GM12878 (cell line): Measurements from ENCODE around the gene LHCGR.

Experiments used
- ASH2L ChIP-seq: fragments of 300-600, 200-600 bp; sonication (generic); IDR thresholded peaks from 2 replicates; pipeline ENCODE4 v1.6.1; 2017; ENCODE audit warnings: low read depth, mild to moderate bottlenecking, borderline replicate concordance
- GATAD2B ChIP-seq: fragments of 450-650 bp; conservative IDR thresholded peaks from 2 replicates; pipeline ENCODE4 v1.6.1; 2017; ENCODE audit warnings: low read depth, mild to moderate bottlenecking, moderate library complexity
- MTA2 ChIP-seq: fragments of 450-650 bp; IDR thresholded peaks from 2 replicates; pipeline ENCODE4 v1.6.1; 2016; ENCODE audit warnings: low read depth, mild to moderate bottlenecking, moderate library complexity
- POLR2AphosphoS2 ChIP-seq: IDR thresholded peaks from 2 replicates; pipeline ENCODE4 v1.6.1; 2011; ENCODE audit warnings: low read depth, mild to moderate bottlenecking, low read length, improper control_type of control experiment, moderate library complexity
- RFX5 ChIP-seq: IDR thresholded peaks from 2 replicates; pipeline ENCODE4 v1.6.1; 2011; ENCODE audit warnings: low read depth, low read length, improper control_type of control experiment
- SUPT20H ChIP-seq: IDR thresholded peaks from 2 replicates; pipeline ENCODE4 v1.6.1; 2011; ENCODE audit warnings: low read depth, mild to moderate bottlenecking, low read length, moderate library complexity, borderline replicate concordance; ENCODE audit not compliant: control insufficient read depth
- YY1 ChIP-seq: IDR thresholded peaks from 2 replicates; pipeline ENCODE4 v1.6.1; 2011; ENCODE audit warnings: low read depth, mild to moderate bottlenecking, low read length
- TF ChIP-seq, protein P1 (sequence below), 3 experiments: IDR thresholded peaks in 2 of 3; conservative IDR thresholded peaks in 1 of 3; 2 replicates each; pipeline ENCODE4 v1.5.1; 2011; ENCODE audit warnings: low read depth in 3 of 3, low read length in 3 of 3, mild to moderate bottlenecking in 3 of 3, control low read depth in 2 of 3, moderate library complexity in 2 of 3, inconsistent platforms in 1 of 3, mixed read lengths in 1 of 3; ENCODE audit not compliant: control insufficient read depth in 2 of 3, insufficient read depth in 1 of 3; ENCODE audit errors: extremely low read depth in 1 of 3
- TF ChIP-seq, protein P2 (sequence below): IDR thresholded peaks from 2 replicates; pipeline ENCODE4 v1.6.1; 2012; ENCODE audit warnings: mild to moderate bottlenecking, low read depth, low read length
- TF ChIP-seq, protein P3 (sequence below): fragments of 450-650 bp; IDR thresholded peaks from 2 replicates; pipeline ENCODE4 v1.6.1; 2017; ENCODE audit warnings: borderline replicate concordance

DNA sequence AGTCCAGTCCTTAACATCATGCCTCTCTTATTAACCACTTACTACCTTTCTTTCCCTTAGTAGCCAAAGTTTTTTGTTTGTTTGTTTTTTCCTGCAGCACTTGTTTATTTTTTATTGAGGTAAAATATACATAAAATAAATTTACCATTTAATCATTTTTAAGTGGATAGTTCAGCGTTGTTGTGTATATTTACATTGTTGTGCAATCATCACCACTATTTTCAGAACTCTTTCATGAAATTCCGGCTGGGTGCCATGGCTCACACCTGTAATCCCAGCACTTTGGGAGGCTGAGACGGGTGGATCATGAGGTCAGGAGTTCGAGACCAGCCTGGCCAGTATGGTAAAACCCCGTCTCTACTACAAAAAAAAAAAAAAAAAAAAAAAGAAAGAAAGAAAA lies 38.1 kb upstream of the LHCGR start:
- no peak for TF ChIP-seq GATAD2B
- no peak for TF ChIP-seq RFX5
- TF ChIP-seq, protein P1, sequence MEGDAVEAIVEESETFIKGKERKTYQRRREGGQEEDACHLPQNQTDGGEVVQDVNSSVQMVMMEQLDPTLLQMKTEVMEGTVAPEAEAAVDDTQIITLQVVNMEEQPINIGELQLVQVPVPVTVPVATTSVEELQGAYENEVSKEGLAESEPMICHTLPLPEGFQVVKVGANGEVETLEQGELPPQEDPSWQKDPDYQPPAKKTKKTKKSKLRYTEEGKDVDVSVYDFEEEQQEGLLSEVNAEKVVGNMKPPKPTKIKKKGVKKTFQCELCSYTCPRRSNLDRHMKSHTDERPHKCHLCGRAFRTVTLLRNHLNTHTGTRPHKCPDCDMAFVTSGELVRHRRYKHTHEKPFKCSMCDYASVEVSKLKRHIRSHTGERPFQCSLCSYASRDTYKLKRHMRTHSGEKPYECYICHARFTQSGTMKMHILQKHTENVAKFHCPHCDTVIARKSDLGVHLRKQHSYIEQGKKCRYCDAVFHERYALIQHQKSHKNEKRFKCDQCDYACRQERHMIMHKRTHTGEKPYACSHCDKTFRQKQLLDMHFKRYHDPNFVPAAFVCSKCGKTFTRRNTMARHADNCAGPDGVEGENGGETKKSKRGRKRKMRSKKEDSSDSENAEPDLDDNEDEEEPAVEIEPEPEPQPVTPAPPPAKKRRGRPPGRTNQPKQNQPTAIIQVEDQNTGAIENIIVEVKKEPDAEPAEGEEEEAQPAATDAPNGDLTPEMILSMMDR (IDR thresholded peaks at IDR 0.05 in 2 of 3, conservative IDR thresholded peaks at IDR 0.05 in 1 of 3; ENCODE audit: control insufficient read depth in 2 of 3, extremely low read depth in 1 of 3, insufficient read depth in 1 of 3, low read depth in 3 of 3, low read length in 3 of 3): no peak
- TF ChIP-seq ASH2L: no peak
- TF ChIP-seq POLR2AphosphoS2: no peak
- no peak for TF ChIP-seq YY1
- TF ChIP-seq SUPT20H: no peak
- no peak for TF ChIP-seq MTA2
- TF ChIP-seq, protein P2, sequence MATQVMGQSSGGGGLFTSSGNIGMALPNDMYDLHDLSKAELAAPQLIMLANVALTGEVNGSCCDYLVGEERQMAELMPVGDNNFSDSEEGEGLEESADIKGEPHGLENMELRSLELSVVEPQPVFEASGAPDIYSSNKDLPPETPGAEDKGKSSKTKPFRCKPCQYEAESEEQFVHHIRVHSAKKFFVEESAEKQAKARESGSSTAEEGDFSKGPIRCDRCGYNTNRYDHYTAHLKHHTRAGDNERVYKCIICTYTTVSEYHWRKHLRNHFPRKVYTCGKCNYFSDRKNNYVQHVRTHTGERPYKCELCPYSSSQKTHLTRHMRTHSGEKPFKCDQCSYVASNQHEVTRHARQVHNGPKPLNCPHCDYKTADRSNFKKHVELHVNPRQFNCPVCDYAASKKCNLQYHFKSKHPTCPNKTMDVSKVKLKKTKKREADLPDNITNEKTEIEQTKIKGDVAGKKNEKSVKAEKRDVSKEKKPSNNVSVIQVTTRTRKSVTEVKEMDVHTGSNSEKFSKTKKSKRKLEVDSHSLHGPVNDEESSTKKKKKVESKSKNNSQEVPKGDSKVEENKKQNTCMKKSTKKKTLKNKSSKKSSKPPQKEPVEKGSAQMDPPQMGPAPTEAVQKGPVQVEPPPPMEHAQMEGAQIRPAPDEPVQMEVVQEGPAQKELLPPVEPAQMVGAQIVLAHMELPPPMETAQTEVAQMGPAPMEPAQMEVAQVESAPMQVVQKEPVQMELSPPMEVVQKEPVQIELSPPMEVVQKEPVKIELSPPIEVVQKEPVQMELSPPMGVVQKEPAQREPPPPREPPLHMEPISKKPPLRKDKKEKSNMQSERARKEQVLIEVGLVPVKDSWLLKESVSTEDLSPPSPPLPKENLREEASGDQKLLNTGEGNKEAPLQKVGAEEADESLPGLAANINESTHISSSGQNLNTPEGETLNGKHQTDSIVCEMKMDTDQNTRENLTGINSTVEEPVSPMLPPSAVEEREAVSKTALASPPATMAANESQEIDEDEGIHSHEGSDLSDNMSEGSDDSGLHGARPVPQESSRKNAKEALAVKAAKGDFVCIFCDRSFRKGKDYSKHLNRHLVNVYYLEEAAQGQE: no peak
- TF ChIP-seq, protein P3, sequence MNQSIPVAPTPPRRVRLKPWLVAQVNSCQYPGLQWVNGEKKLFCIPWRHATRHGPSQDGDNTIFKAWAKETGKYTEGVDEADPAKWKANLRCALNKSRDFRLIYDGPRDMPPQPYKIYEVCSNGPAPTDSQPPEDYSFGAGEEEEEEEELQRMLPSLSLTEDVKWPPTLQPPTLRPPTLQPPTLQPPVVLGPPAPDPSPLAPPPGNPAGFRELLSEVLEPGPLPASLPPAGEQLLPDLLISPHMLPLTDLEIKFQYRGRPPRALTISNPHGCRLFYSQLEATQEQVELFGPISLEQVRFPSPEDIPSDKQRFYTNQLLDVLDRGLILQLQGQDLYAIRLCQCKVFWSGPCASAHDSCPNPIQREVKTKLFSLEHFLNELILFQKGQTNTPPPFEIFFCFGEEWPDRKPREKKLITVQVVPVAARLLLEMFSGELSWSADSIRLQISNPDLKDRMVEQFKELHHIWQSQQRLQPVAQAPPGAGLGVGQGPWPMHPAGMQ: no peak
